Gastrocnemius medialis (tissue), 4 donors: ENCODE results near the gene SMARCAD1.

Source experiments
- POLR2A ChIP-seq, 2 donors: fragments of 450-650 bp; IDR thresholded peaks; one replicate each; pipeline ENCODE4 v1.6.1; 2017; ENCODE audit warnings: antibody characterized with exemption in 2 of 2, mild to moderate bottlenecking in 2 of 2, moderate library complexity in 2 of 2
- TF ChIP-seq, protein P1 (sequence below), 5 experiments: fragments of 450-650 bp in 3 of 5; fragments of 200-600 bp in 2 of 5; sonication (generic) in 2 of 5; IDR thresholded peaks in 4 of 5; conservative IDR thresholded peaks in 1 of 5; 1 replicate in 4 of 5; 2 replicates in 1 of 5; pipeline ENCODE4 v1.5.1; 2016 to 2019; ENCODE audit warnings: antibody characterized with exemption in 5 of 5, mild to moderate bottlenecking in 3 of 5, moderate library complexity in 3 of 5

GRCh38 chr4:94338681-94339351 is 131.2 kb downstream of the SMARCAD1 start:
- TF ChIP-seq POLR2A (IDR thresholded peaks at IDR 0.05) = no peak
- TF ChIP-seq, protein P1, sequence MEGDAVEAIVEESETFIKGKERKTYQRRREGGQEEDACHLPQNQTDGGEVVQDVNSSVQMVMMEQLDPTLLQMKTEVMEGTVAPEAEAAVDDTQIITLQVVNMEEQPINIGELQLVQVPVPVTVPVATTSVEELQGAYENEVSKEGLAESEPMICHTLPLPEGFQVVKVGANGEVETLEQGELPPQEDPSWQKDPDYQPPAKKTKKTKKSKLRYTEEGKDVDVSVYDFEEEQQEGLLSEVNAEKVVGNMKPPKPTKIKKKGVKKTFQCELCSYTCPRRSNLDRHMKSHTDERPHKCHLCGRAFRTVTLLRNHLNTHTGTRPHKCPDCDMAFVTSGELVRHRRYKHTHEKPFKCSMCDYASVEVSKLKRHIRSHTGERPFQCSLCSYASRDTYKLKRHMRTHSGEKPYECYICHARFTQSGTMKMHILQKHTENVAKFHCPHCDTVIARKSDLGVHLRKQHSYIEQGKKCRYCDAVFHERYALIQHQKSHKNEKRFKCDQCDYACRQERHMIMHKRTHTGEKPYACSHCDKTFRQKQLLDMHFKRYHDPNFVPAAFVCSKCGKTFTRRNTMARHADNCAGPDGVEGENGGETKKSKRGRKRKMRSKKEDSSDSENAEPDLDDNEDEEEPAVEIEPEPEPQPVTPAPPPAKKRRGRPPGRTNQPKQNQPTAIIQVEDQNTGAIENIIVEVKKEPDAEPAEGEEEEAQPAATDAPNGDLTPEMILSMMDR (IDR thresholded peaks at IDR 0.05 in 4 of 5, conservative IDR thresholded peaks at IDR 0.05 in 1 of 5) = no peak
